Measurements from ENCODE around the gene STK10.

DNA sequence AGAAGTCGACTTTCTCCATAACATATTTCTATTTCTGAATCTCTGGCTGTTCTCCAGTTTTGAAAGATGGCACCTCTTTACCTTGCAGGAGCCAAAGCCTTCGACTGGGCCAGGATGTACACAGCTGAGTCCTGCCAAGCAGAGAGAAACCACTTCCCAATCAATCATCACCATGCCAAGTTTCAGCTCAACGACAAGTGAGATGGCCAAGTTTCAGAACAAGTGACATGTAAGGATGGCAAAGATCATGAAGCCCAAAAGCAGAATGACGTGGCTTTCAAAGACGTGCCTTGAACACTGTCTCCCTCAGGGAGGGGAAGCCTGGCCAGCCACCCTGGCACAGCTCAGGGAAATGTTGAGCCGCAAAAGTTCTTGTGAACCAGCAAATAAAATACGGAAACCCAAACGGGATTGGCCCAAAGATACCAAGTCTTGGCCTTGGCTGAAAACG lies 17.7 kb downstream of the STK10 start:
- TF ChIP-seq, protein P1, sequence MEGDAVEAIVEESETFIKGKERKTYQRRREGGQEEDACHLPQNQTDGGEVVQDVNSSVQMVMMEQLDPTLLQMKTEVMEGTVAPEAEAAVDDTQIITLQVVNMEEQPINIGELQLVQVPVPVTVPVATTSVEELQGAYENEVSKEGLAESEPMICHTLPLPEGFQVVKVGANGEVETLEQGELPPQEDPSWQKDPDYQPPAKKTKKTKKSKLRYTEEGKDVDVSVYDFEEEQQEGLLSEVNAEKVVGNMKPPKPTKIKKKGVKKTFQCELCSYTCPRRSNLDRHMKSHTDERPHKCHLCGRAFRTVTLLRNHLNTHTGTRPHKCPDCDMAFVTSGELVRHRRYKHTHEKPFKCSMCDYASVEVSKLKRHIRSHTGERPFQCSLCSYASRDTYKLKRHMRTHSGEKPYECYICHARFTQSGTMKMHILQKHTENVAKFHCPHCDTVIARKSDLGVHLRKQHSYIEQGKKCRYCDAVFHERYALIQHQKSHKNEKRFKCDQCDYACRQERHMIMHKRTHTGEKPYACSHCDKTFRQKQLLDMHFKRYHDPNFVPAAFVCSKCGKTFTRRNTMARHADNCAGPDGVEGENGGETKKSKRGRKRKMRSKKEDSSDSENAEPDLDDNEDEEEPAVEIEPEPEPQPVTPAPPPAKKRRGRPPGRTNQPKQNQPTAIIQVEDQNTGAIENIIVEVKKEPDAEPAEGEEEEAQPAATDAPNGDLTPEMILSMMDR (optimal IDR thresholded peaks at IDR 0.05 in 1 of 3, IDR thresholded peaks at IDR 0.05 in 1 of 3, conservative IDR thresholded peaks at IDR 0.05 in 1 of 3; ENCODE audit: extremely low read depth in 1 of 3, insufficient read depth in 2 of 3, low read length in 3 of 3): no peak
- no peak for TF ChIP-seq EZH2 (IDR thresholded peaks at IDR 0.05; ENCODE audit: low read length)
